HG02763 (cell line): ENCODE data around the gene APEH.
A peak's percentile ranks its signal among the peaks of the same experiment; 100 is the strongest.

Experiments used
- ATAC-seq: cut with Tn5 transposase; IDR thresholded peaks from one replicate; pipeline ENCODE4 v1.9.1; 2021; ENCODE audit warnings: mild to moderate bottlenecking, moderate library complexity; ENCODE audit not compliant: unreplicated experiment

APEH gene

DNA sequence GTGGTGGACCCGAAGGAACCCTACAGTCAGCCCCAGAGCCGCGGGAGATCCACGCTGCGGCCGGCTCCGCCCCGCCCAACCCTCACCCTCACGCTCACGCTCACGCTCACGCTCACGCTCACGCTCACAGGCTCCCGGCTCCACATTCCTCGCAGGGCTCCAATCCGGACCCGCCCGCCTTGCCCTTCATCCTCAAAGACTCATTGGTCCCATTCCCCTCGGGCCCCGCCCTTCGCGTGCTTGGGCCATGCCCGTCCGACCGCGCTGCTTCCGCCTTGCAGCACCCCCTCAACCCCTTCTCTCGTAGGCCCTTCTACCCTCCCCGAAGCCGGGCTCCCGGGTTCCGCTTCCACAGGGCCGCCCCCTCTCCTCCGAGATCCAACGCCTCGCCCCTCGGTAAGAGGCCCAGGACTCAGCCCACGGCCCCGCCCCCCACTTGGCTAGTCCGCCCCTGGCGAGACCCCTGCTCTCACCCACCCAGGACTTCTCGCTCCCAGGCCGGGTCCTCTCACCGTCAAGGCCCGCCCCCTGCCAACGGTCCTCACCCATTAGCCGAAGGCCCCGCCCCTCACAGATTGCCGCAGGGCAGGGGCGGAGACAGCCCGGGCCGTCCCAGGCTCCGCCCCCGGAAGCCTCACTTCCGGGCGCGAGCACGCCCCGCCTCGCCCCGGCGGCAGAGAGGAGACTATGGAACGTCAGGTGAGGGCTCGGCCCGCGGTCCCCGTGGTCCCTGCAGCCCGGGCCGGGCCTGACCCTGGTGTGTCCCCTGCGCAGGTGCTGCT is at the start of gene APEH:
Gene APEH, plus strand, starts transcription at position 637 of the 782 bp plus-strand sequence. Its CDS starts 51 bp downstream, at position 688.
- ATAC-seq: peak; percentile 81

DNA sequence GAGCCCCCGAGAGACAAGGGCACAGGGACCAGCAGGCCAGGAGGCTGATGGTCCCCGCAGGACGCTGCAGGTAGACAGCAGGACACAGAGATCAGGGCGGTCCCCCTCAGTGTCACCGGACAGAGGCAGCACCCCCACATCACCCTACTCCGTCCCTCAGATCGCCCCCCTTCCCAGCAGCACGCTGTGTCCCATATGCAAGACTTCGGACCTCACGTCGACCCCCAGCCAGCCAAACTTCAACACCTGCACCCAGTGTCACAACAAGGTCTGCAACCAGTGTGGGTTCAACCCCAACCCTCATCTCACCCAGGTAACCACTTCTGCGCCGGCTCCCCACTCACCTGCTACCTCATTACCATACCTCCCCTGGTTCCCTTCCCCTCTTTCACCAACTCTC is 49.1 kb upstream of the APEH start:
- no peak for ATAC-seq

DNA sequence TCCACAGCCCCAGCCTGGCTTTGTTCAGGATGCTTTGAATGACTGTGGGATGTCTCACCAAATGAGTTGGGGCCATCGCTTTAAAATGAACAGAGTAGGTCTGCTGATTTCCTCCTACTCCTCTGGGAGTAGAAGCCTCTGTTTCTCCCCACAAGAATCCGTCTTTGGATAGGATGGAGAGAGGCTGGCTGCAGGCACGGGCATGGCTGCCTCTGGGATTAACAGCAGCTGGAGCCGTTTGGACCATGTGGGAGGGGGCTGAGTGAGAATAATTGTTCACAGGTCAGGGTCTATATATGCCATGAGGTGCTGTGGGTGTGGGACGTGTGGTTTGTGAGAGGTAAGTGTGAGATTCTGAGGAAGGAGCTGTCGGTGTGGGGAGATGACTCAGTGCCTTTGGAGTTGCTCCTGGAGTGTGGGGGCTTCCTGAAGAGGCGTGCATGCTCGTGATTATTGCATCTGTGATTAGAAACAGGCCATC is 48.0 kb upstream of the APEH start:
- no peak for ATAC-seq

DNA sequence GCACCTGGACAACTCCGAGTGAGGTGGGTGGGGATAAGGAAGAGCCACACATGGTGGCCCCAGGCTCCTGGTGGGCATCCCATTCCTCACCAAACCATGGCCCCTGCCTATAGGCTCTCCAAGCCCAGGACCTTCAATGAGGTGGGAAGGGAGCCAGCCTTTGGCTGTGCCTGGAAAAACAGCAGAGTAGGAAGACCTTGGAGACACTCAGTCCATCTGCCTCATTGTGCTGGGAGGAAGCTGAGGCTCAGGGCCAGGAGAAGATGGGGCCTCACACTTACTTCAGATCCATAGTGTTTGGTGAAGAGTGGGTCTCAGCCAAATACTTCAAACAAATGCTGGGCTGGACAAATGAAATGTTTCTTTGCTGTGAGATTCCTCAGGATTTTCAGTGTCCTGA is 47.4 kb upstream of the APEH start:
- no peak for ATAC-seq

DNA sequence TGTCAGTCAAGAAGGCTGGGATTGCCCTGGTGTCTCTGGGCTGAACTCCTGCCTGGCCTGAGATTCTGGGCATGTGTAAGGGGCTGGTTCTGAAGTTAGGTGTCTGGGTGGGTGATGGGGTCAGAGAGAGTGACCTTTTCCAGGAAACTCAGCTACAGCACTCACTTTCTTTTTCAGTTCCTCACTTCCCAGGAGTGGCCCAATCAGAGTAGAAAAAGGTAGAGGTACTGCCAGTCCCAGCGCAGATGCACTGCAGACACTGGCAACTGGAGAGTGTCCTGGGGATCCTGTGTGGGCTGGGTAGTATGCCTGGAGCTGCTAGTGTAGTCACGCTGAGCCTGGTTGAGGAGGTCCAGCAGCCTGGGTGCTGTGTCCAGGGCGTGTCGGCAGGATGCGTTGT is 46.5 kb upstream of the APEH start:
- ATAC-seq: no peak

DNA sequence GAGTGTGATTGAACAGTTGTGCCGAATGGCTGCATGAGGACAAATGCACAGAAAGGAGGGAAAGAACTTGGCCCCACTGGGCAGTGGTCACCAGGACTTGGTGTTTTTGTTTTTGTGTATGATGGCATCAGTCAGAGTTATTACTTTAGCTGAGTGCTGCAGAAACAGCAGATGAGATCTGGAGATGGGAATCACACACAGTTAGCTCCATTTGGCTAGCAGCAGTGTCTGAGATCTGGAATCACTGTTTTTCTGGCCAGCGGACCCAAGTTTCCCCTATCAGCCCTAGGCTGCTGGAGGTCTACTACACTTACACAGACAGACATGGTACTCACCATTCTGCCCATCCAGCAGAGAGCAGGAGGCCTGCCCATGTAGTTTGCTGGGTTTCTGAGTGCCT is 45.9 kb upstream of the APEH start:
- no peak for ATAC-seq

DNA sequence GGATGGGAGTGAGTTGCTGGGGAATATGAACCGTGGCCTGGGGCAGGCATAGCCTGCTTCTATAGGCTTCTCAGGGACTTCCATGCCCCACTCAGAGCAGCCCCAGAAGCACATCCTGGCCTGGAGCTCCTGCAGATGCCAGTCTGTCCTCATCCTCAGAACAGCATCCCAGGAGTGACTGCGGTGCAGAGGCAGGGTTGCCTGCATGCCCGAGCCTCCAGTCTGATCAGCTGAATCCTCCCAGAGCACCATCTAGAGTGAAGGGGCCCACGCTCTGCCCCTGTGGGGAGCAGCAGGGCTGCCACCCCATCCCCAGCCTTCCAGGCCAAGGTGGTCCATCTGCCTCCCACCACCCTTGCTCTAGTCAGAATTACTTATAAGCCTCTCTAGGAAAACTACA is 44.7 kb upstream of the APEH start:
- no peak for ATAC-seq

DNA sequence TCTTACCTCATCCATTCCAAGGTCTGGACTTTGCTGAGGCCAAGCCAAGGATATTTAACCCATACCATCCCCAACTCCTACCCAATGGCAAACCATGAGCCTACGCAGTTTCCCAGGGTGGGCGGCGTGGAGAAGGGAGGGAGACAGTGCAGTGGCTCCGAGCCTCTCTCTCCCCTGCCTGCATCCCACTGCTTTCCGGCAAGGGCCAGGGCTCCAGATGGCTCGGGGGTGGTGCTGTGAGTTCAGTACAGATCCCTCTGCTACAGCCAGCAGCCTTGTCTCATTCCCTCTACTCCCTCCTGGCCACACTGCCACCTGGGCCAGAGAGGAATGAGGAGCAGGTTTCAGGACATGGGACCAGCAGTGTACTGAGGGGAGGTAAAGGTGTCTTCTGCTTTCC is 44.3 kb upstream of the APEH start:
- no peak for ATAC-seq

DNA sequence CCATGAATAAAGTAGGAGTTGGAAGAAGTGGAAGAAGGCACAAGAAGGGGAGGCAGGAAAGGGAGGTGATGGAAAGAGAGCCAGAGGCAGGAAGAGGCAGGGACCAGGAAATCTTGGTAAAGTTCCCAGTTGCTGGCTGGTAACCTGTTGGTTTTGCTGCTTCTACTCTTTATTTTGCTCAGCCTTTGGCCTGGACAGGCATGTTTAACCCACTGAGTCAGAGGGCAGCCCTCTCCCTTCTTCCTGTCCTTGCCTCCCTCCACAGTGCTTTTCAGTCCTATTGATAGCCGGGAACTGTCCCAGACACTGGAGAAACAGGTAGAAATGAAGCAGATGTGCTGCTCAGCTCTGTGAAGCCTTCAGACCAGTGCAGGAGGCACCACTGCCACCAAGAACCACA is 43.4 kb upstream of the APEH start:
- ATAC-seq: no peak

DNA sequence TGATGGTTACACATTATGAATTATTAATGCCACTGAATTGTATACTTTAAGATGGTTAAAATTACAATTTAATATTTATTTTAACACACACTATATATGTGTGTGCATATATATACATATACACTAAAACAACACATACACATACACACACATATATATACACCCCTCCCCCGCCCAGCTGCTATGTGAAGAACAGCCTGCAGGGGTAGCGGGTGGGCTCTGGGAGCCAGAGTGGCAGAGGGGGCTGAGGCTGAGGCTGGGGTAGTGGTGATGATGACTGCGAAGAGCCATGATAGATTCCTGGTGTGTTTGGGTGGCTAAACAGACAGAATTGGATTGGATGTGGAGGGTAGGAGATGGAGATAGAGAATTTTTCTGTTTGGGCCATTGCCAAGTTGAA is 39.4 kb upstream of the APEH start:
- no peak for ATAC-seq

DNA sequence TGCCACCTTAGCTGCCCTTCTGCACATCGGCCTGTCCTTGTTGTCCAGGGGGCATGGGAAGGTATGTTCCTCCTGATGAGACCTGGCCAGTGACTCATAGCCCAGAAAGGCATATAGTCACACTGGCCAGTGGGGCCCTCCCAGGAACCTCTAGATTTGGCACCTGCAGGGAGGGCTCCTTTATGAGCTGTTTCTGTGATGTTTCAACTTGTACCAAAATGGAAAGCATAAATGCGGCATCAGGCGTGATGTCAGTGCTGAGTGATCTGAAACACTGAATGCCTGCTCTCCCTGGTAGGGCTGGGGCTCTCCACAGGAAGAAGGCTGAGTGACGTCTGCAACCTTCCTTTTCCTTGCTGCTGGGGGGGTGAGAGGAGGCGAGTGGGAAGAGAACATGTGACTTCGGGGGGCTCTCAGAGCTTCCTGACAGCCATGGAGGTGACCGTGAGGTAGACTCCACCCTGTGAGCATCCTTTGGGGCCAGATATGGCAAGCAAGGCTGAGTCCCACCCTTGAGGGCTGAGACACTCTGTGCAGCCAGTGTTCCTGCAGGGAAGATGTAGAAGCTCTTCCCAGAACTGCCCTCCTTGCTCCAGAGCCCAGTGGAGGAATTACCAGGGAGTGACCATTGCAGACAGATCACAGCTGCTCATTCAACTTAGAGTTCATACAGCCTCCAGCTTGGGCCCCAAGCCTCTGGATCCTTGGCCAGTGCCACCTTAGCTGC is 37.1 kb upstream of the APEH start:
- no peak for ATAC-seq

DNA sequence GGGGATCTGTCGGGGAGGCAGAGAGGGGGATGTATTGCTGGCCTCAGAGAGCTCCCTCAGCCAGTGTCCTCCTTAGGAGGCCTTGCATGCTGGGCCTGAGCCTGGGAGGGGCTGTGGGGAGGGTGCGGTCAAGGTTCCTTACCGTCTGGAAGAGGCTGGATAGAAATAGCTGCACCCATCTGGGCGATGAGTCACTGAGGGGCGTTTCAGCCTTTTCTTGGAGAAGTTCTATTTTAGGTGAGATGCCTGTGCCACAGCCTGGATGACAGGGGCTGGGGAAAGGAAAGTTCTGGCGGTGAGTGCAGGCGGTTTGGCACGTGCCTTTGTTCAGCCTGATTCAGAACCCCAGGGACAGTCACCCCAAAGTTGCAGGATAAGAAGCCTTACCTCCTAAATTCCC is 35.7 kb upstream of the APEH start:
- no peak for ATAC-seq

DNA sequence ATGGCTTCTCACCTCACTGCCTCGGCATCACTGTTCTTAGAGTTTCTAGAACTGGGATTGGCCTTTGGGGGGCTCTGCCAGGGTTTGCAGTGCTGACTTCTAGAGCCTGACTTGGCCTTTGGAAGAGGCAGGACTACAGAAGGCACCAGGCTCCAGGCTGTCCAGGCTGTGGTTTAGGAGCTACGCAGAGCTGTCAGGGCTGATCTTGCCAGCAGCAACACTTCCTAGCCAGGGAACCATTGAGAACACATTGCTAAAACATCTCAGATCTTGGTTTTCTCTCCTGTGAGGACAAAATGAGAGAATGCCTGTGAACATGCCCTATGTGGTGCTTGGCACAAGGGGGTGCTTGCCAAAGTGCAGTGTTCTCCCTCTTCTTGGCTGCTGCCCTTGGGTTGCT is 34.6 kb upstream of the APEH start:
- ATAC-seq: no peak

DNA sequence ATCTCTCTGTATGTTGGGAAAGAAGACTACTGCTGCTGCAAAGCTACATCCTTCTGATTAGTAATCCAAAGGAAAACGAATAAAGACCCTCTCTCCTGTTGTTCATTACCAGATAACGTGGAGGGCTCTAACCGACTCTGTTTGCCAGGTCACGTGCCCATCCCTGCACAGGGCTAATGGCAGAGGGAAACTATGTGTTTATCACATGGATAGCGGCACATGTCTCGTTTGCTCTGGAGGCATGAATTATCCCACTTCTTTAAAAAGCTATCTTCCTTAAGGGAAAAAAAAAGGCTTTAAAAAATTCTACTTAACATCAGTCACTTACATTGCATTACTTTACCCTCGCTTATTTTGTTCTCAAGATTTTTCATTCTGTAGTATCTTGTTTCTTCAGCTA is 32.9 kb upstream of the APEH start:
- no peak for ATAC-seq

DNA sequence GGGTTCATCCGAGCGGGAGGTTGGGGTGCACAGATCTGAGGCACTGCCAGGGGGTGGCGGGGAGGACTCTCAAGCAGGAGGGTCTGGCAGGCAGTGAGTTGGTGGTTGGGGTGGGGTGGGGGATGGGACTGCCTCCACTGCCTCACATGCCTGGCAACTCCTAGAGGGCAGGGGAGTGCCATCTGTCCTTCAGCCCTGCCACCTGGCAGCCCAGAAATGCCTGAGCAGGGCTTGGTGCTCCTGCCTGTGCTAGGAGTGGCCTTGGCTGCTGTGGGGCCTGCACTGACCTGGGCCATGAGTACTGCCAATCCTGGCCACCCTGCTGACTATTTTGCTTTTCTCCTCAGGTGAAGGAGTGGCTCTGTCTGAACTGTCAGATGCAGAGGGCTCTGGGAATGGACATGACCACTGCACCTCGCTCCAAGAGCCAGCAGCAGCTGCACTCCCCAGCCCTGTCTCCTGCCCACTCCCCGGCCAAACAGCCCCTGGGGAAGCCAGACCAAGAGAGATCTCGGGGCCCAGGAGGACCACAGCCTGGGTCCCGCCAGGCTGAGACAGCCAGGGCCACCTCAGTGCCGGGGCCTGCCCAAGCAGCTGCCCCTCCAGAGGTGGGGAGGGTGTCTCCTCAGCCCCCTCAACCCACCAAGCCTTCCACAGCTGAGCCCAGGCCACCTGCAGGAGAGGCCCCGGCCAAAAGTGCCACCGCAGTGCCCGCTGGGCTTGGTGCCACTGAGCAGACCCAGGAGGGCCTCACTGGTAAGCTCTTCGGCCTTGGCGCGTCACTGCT is 32.0 kb upstream of the APEH start:
- ATAC-seq: no peak

DNA sequence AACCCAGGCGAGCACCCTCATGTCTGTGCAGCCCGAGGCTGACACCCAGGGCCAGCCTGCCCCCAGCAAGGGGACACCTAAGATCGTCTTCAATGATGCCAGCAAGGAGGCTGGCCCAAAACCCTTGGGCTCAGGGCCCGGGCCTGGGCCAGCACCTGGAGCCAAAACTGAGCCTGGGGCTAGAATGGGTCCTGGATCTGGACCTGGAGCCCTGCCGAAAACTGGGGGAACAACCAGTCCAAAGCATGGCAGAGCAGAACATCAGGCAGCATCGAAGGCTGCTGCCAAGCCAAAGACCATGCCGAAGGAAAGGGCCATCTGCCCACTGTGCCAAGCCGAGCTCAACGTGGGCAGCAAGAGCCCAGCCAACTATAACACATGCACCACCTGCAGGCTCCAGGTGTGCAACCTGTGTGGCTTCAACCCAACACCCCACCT is 31.4 kb upstream of the APEH start:
- ATAC-seq: no peak

DNA sequence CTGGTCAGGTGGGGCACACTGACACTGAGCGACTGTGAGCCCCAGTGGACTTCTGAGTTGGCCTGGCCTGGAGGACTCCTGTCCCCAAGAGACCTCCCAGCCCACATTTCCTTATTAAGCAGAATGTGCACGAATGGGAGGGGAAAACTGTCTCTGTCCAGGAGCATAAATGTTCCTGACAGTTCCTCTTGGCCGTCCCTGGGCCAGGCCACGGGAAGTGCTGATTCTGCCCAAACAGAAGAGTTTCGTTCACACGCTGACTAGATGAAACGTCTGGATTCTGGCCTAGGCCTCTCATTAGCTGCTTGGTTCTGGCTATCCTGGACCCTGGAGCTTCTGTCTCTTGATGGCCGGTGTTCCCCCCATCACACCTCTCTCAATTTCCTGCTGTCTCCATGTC is 29.5 kb upstream of the APEH start:
- no peak for ATAC-seq

DNA sequence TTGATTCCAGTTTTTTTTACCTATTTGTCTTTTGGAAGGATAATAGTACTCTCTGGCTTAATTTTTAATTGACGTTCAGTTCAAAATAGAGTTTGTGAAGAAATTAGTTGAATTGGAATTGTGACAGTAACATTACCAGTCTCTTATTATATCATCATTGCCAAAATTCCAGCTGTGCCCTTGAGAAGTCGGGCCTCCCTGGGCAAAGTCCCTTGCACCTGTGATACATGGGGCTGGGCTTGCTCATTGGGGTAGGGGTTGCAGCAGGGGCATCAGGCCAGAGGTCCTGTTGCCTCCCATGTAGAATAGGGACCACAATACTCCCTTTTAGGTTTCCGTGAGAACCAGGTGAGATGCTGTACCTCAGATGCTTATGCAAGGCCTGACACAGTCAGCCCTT is 27.9 kb upstream of the APEH start:
- ATAC-seq: no peak

DNA sequence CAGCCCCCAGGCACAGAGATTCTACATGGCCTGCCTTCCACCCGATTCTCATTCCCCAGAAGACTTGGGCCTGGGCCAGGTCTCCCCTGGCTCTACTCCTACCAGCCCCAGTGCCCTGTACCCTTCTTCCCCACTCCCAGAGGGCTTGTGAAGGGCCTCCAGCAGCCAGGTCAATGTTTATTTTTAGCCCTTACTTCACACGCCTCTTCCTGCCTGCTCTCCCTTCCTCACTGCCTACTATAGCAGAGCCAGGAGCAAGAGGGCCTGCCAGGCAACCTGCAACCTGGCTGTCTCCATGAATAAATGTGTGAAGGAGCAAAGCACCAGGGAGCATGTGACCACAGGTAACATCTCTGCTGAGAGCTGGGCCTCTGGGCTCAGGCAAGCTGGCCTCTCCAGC is 26.4 kb upstream of the APEH start:
- ATAC-seq: no peak

DNA sequence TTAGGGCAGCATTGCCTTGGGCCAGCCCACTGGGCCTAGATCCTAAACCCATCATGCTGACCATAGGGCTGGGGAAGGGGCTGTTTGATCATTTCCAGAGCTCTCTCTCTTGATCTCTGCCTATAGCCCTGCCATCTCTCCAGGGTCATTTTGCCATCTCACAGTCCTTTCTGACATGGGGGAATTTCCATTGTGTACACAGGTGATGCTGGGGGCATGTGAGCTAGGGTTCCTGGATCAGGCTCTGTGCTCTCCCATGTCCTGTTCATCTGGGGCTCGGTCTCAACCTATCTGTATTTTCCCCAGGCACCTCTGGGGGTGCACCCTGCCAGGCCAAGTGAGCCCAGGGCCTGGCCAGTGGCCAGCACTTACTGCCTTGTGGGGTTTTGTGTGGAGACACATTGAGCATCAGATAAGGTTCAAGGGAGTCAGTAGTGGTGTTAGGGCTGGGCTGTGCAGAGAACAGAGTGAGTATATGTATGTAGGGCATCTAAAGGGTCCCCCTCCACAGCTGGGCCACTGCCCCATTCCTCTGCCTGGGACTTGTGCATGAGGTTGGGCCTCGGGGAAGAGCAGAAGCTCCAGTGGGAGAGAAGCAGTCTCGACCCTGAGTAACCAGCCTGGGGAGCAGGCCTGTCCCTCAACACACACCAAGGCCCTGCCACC is 25.7 kb upstream of the APEH start:
- ATAC-seq: no peak

DNA sequence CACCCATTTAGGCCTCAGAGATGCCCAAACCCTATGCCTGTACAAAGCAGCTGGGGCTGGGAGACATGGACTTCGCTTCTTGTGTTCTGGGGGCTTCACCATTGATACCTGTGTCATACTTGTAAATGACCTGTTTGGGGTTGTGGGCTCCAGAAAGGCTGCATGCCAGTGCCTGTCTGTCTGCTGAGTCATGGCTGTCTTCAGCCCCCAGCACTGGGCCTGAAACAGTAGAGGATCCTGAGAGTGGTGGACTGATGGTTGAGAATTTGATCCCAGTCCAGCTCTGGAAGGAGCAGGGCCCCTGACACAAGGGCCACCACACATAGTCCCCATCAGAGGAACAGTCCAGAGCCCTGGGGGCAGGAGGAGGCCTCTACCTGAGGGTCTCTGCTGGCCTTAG is 24.6 kb upstream of the APEH start:
- no peak for ATAC-seq
